A673 (cell line): ENCODE measurements around the gene PGAM2.

Source experiments
- CTCF ChIP-seq: fragments of 300-800, 200-600 bp; sonication (generic); conservative IDR thresholded peaks from 2 replicates; pipeline ENCODE4 v1.5.1; 2017; ENCODE audit warnings: low read depth, mild to moderate bottlenecking, antibody characterized with exemption, low read length, moderate library complexity, mixed read lengths
- EZH2 ChIP-seq: fragments of 200-600 bp; sonication (generic); IDR thresholded peaks from 2 replicates; pipeline ENCODE4 v1.6.1; 2017; ENCODE audit warnings: borderline replicate concordance, low read depth, mild to moderate bottlenecking, mixed read lengths, antibody characterized with exemption, low read length; ENCODE audit not compliant: poor library complexity, severe bottlenecking

GRCh38 chr7:44112997-44113763 lies 47.8 kb upstream of the PGAM2 start:
- TF ChIP-seq CTCF (no peak), EZH2 (no peak)
